Measurements from ENCODE around the gene CTDNEP1.
"Not testable (repeated sequence)": the region's sequence is repeated elsewhere in the genome, so short reads cannot be mapped to it uniquely, and the experiment has no call there.

CTDNEP1 gene

DNA sequence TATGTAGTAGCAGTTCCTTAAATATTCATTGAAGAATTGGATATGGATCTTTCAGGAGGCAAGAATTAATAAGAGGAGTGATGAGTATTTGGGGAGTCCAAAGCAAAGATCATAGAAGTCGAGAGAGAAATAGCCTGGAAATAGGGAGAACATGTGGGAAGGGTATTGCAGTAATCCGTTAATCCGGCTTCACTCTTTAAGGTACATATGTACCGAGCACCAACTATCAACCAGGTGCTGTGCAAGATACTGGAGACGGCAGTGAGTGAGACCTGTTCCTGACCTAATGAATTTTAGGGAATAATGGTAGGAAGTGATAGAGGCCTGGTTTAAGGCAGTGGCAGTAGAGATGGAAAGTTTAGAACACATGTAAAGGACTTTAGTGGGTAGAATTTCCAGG is 1.5 kb upstream of the CTDNEP1 start:
- peaks cover 12% of the 10 kb centered on the region for H3K4me1 ChIP-seq (ENCODE audit: control insufficient read depth, low read depth, low read length)
- H3K36me3 ChIP-seq (ENCODE audit: control insufficient read depth, low read depth, low read length), result peaks cover 17% of the 10 kb centered on the region
- H3K27ac ChIP-seq (ENCODE audit: low read length), result no peak overlapping the region
- no peaks in the 10 kb centered on the region for H3K9me3 ChIP-seq (ENCODE audit: control insufficient read depth, low read depth, low read length)
- H3K27me3 ChIP-seq (ENCODE audit: control insufficient read depth, insufficient read depth, low read length), result no peaks in the 10 kb centered on the region
- peak overlapping the region; percentile 92 for H3K9ac ChIP-seq (ENCODE audit: low read length)
- peak overlapping the region; percentile 94 for H3K4me3 ChIP-seq (ENCODE audit: low read length)

DNA sequence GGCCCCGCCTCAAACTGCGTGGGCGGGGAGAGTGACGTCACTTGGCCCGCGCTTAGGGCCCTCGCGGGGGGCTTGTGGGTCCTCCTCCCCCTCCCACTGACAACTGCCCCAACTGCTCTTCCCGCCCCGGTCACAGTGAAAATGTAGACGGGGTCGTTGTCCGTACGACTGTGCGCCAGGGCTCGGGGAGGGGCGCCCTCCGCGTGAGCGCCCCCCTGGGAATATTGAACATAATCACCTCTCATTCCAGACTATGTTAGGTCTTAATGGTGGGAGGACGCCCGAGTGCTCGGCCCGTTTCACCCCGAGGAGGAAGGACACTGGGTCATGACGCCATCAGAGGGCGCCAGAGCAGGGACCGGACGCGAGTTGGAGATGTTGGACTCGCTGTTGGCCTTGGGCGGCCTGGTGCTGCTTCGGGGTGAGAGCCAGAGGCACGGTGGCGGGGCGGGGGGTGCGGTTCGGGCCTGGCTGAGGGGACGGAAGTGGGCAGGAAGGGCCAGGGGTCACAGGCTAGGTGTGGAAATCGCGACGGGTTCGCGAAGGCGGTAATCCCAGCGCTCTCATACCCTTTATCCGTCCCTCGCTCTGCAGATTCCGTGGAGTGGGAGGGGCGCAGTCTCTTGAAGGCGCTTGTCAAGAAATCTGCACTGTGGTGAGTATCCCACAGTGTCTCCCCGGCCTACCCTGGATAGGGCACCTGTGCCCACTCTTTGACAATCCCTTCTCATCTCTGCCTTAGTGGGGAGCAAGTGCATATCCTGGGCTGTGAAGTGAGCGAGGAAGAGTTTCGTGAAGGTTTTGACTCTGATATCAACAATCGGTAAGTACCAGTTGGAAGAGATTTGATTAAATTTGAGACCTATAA is 876 bp upstream of the CTDNEP1 start, which contains the start of gene ELP5:
Gene ELP5, plus strand, starts transcription at position 40 of the 868 bp plus-strand sequence. Its CDS starts 336 bp downstream, at position 376.
- H3K4me3 ChIP-seq (ENCODE audit: low read length), result peak within 1 kb of the TSS; percentile 94
- H3K9ac ChIP-seq (ENCODE audit: low read length), result peak within 1 kb of the TSS; percentile 92
- peaks cover 12% of the 10 kb centered on the region for H3K4me1 ChIP-seq (ENCODE audit: control insufficient read depth, low read depth, low read length)
- peak within 1 kb of the TSS; percentile 98 for H3K27ac ChIP-seq (ENCODE audit: low read length)
- H3K27me3 ChIP-seq (ENCODE audit: control insufficient read depth, insufficient read depth, low read length), result no peaks in the 10 kb centered on the region
- peaks cover 17% of the 10 kb centered on the region for H3K36me3 ChIP-seq (ENCODE audit: control insufficient read depth, low read depth, low read length)
- no peaks in the 10 kb centered on the region for H3K9me3 ChIP-seq (ENCODE audit: control insufficient read depth, low read depth, low read length)

DNA sequence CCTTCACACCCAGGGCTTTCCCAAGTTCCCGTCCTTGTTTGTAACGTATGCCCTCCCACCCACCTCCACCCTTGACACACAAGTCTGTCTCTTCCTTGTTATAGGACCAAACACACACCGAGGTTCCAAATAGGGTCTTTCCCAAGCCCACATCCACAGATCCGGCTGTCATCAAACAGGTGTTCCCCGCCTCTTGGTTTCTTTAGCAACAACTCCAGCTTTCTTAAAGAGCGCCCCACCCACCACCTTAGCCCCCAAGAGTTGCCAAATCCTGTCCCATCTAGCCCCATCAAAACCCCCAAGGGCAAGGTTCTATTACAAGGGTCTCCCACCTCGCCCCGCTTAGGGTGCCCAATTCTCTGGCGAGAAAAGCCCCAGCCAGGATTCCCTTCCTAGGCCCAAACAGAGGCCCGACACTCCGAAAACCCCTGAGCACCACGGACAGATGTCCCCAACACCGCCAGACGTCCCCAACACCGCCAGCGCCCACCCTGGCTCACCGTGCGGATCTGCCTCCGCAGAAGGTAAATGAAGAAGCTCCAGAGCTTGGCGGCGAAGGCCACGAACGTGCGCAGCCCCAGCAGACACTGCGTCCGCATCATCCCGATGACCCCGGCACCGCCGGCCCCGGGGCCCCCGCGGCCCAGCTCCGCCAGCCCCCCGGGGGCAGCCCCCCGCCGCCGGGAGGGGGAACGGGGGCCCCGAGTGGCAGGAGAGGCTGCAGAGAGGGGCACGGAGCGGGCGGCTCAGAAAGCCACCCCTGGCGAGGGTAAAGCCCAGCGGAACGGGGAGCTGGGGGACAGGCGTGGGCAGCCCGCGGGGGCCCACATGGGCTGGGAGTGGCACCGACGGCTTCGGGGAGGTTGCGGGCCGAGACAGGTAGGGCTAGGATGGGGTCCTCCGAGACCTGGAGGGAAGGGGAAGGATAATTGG is 573 bp downstream of the CTDNEP1 start:
- H3K9ac ChIP-seq (ENCODE audit: low read length), result peak overlapping the region; percentile 92
- H3K4me1 ChIP-seq (ENCODE audit: control insufficient read depth, low read depth, low read length), result peaks cover 12% of the 10 kb centered on the region
- H3K27ac ChIP-seq (ENCODE audit: low read length), result peak overlapping the region; percentile 59
- H3K4me3 ChIP-seq (ENCODE audit: low read length), result peak overlapping the region; percentile 94
- H3K9me3 ChIP-seq (ENCODE audit: control insufficient read depth, low read depth, low read length), result no peaks in the 10 kb centered on the region
- no peaks in the 10 kb centered on the region for H3K27me3 ChIP-seq (ENCODE audit: control insufficient read depth, insufficient read depth, low read length)
- H3K36me3 ChIP-seq (ENCODE audit: control insufficient read depth, low read depth, low read length), result peaks cover 21% of the 10 kb centered on the region

GRCh38 chr17:7249830-7250229 is 1.7 kb downstream of the CTDNEP1 start:
- H3K27me3 ChIP-seq (ENCODE audit: control insufficient read depth, insufficient read depth, low read length), result no peaks in the 10 kb centered on the region
- no peaks in the 10 kb centered on the region for H3K9me3 ChIP-seq (ENCODE audit: control insufficient read depth, low read depth, low read length)
- H3K27ac ChIP-seq (ENCODE audit: low read length), result no peak overlapping the region
- H3K9ac ChIP-seq (ENCODE audit: low read length), result no peak overlapping the region
- peak overlapping the region; percentile 94 for H3K4me3 ChIP-seq (ENCODE audit: low read length)
- H3K4me1 ChIP-seq (ENCODE audit: control insufficient read depth, low read depth, low read length), result peaks cover 12% of the 10 kb centered on the region
- peaks cover 23% of the 10 kb centered on the region for H3K36me3 ChIP-seq (ENCODE audit: control insufficient read depth, low read depth, low read length)

- peaks cover 12% of the 10 kb centered on the region for H3K4me1 ChIP-seq (ENCODE audit: control insufficient read depth, low read depth, low read length)
- no peaks in the 10 kb centered on the region for H3K27me3 ChIP-seq (ENCODE audit: control insufficient read depth, insufficient read depth, low read length)
- no peaks in the 10 kb centered on the region for H3K9me3 ChIP-seq (ENCODE audit: control insufficient read depth, low read depth, low read length)
- peaks cover 22% of the 10 kb centered on the region for H3K36me3 ChIP-seq (ENCODE audit: control insufficient read depth, low read depth, low read length)
- no peak overlapping the region for H3K4me3 ChIP-seq (ENCODE audit: low read length)
- H3K27ac ChIP-seq (ENCODE audit: low read length), result no peak overlapping the region
- H3K9ac ChIP-seq (ENCODE audit: low read length), result no peak overlapping the region
These were observed 2.3 kb downstream of the CTDNEP1 start for GRCh38 chr17:7249214-7249613.

DNA sequence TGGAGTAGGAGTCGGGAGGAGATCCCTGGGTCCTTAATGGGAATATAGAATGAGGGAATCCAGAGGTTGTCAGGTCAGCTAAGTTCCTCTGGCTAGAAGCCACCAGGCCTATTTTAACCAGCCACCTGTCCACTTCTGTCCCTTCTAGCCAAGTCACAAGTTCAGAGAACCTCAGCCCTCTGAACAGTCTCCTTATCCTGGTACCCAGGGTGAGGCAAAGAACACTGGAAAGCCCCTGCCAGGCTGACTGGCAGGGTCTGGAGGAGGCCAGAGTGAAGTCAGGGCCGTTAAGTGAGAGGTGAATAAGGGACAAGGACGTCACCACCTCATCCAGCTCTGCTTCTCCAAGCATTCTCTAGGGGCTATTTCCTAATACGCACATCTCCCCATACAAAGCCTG is 2.7 kb downstream of the CTDNEP1 start:
- H3K9ac ChIP-seq (ENCODE audit: low read length), result no peak overlapping the region
- no peak overlapping the region for H3K4me3 ChIP-seq (ENCODE audit: low read length)
- no peaks in the 10 kb centered on the region for H3K27me3 ChIP-seq (ENCODE audit: control insufficient read depth, insufficient read depth, low read length)
- no peaks in the 10 kb centered on the region for H3K9me3 ChIP-seq (ENCODE audit: control insufficient read depth, low read depth, low read length)
- H3K36me3 ChIP-seq (ENCODE audit: control insufficient read depth, low read depth, low read length), result peaks cover 22% of the 10 kb centered on the region
- peaks cover 12% of the 10 kb centered on the region for H3K4me1 ChIP-seq (ENCODE audit: control insufficient read depth, low read depth, low read length)
- no peak overlapping the region for H3K27ac ChIP-seq (ENCODE audit: low read length)

GRCh38 chr17:7246779-7247178 is 4.8 kb downstream of the CTDNEP1 start:
- no peaks in the 10 kb centered on the region for H3K9me3 ChIP-seq (ENCODE audit: control insufficient read depth, low read depth, low read length)
- no peak overlapping the region for H3K4me3 ChIP-seq (ENCODE audit: low read length)
- H3K36me3 ChIP-seq (ENCODE audit: control insufficient read depth, low read depth, low read length), result peaks cover 22% of the 10 kb centered on the region
- no peak overlapping the region for H3K27ac ChIP-seq (ENCODE audit: low read length)
- H3K27me3 ChIP-seq (ENCODE audit: control insufficient read depth, insufficient read depth, low read length), result no peaks in the 10 kb centered on the region
- H3K4me1 ChIP-seq (ENCODE audit: control insufficient read depth, low read depth, low read length), result peaks cover 7% of the 10 kb centered on the region
- no peak overlapping the region for H3K9ac ChIP-seq (ENCODE audit: low read length)

DNA sequence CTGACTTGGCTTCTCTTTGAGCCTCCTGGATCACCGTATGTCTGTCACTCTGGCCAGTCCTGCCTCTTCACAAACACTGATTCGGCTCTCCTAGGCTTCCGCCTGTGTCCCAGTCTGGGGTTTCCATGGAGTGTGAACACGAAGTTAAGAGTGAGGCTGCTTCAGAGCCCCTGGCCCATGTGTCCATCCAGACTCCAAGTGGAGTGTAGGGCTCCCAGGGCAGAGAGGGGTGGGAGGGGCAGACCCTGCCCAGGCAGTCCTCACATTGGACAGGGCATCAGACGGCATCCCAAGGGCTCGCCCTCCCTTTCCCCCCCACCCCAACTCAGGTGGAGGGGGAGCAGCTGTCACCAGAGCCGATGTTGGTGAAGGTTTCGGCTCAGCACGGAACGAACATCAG is 7.7 kb downstream of the CTDNEP1 start:
- not testable (repeated sequence) for H3K27ac ChIP-seq (ENCODE audit: low read length); H3K9ac ChIP-seq (ENCODE audit: low read length)

GRCh38 chr17:7243453-7243729 is 8.1 kb downstream of the CTDNEP1 start:
- no peaks in the 10 kb centered on the region for H3K27me3 ChIP-seq (ENCODE audit: control insufficient read depth, insufficient read depth, low read length)
- H3K9me3 ChIP-seq (ENCODE audit: control insufficient read depth, low read depth, low read length), result no peaks in the 10 kb centered on the region
- peak overlapping the region; percentile 86 for H3K4me3 ChIP-seq (ENCODE audit: low read length)
- no peak overlapping the region for H3K27ac ChIP-seq (ENCODE audit: low read length)
- peaks cover 7% of the 10 kb centered on the region for H3K4me1 ChIP-seq (ENCODE audit: control insufficient read depth, low read depth, low read length)
- H3K36me3 ChIP-seq (ENCODE audit: control insufficient read depth, low read depth, low read length), result peaks cover 29% of the 10 kb centered on the region
- peak overlapping the region; percentile 71 for H3K9ac ChIP-seq (ENCODE audit: low read length)

More for the DNA sequence above, 7.7 kb downstream of the CTDNEP1 start:
- H3K36me3 ChIP-seq (ENCODE audit: control insufficient read depth, low read depth, low read length), result peaks cover 29% of the 10 kb centered on the region
- not testable (repeated sequence) for H3K4me1 ChIP-seq (ENCODE audit: control insufficient read depth, low read depth, low read length); H3K9me3 ChIP-seq (ENCODE audit: control insufficient read depth, low read depth, low read length); H3K4me3 ChIP-seq (ENCODE audit: low read length); H3K27me3 ChIP-seq (ENCODE audit: control insufficient read depth, insufficient read depth, low read length)

- Histone ChIP-seq H3K36me3 (ENCODE audit: control insufficient read depth, low read depth, low read length) (peaks cover 29% of the 10 kb centered on the region), H3K9ac (ENCODE audit: low read length) (peak overlapping the region; percentile 71), H3K27me3 (ENCODE audit: control insufficient read depth, insufficient read depth, low read length) (no peaks in the 10 kb centered on the region), H3K9me3 (ENCODE audit: control insufficient read depth, low read depth, low read length) (no peaks in the 10 kb centered on the region), H3K4me3 (ENCODE audit: low read length) (peak overlapping the region; percentile 86), H3K4me1 (ENCODE audit: control insufficient read depth, low read depth, low read length) (peaks cover 7% of the 10 kb centered on the region), H3K27ac (ENCODE audit: low read length) (peak overlapping the region; percentile 83)
These were observed 8.6 kb downstream of the CTDNEP1 start for GRCh38 chr17:7242717-7243452.
